ENCODE results near the gene DPM2.

DPM2 gene

GRCh38 chr9:127958728-127959127, 21.1 kb upstream of the DPM2 start:
- no peak for DNase-seq (ENCODE audit: low spot score)
- in situ Hi-C loops (cut with MboI; ENCODE audit: low sequenced_read_pairs, unreplicated experiment) = no loop called here
- TF ChIP-seq CTCF (IDR thresholded peaks at IDR 0.05; ENCODE audit: borderline replicate concordance, control extremely low read depth, extremely low read depth, insufficient read depth, missing control alignments) = no peak

DNA sequence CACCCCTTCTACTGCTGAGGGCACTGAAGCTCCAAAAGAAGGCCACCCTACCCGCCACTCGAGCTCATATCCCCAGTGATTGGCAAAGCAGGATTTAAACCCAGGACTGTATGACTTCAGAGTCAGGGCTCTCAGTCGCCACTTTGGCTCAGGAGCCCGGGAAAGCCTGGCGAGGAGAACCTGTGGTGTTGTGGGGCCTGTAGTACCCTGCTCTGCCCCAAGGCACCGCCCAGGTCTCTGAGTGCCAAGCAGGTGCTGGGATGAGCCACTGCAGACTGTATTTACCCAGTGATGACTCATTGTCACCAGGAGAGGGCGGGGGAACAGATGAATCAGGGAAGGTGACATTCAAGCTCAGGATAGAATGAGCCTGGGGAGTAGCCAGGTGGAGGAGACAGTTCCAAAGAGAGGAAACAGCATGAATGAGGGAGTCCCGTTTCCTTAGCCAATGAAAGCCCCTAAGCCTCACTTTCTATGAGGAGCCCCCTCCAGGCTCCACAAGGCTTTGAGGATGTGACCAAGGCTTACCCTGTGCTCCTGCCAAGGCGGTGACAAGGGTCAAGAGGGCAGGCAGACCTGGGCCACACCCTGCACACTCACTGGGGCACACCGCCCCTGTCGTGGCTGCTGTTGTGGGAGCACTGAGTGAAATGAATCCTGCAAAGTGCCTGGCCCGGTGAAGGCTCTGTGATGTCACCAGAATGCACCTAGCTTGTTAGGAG, 17.8 kb upstream of the DPM2 start:
- peak; percentile 85 for DNase-seq (ENCODE audit: low spot score)
- in situ Hi-C loops (cut with MboI; ENCODE audit: low sequenced_read_pairs, unreplicated experiment) = no loop called here
- TF ChIP-seq CTCF (IDR thresholded peaks at IDR 0.05; ENCODE audit: borderline replicate concordance, control extremely low read depth, extremely low read depth, insufficient read depth, missing control alignments) = peak; percentile 36

GRCh38 chr9:127954831-127955293, 17.2 kb upstream of the DPM2 start:
- in situ Hi-C loops (cut with MboI; ENCODE audit: low sequenced_read_pairs, unreplicated experiment) = no loop called here
- no peak for DNase-seq (ENCODE audit: low spot score)
- TF ChIP-seq CTCF (IDR thresholded peaks at IDR 0.05; ENCODE audit: borderline replicate concordance, control extremely low read depth, extremely low read depth, insufficient read depth, missing control alignments) = no peak

DNA sequence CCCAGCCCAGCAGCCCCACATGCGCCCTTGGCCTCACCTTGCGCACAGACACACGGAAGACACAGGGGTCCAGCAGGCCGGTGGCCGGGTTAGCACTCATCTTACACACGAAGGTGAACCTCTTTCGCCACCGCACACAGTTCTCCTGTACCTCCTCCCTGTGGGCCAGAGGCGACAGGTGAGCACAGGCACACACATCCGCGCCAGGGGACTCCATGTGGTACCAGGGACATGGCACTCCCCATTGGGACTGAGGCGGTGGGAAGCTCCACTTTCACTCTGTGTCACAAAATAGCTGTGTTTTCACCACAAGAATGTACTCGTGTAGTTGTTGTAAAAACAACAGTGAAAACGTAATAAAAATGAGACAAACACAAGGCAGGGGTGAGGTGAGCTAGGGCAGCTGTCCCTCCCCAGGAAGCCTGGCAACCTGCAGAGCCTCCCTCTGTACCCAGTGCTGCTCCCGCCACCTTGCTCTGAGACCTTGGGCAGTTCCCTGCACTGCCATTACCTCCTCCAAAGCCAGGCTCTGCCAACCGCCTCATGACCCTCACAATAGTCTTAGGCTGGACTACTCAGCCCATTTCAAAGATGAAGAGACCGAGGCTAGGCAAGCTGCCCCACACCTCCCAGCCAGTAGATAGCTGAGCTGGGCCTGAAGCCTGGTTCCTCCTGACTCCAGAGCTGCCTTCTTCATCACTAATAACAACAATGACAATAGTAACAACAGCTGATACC, 16.3 kb upstream of the DPM2 start:
- TF ChIP-seq CTCF (IDR thresholded peaks at IDR 0.05; ENCODE audit: borderline replicate concordance, control extremely low read depth, extremely low read depth, insufficient read depth, missing control alignments) = no peak
- in situ Hi-C loops (cut with MboI; ENCODE audit: low sequenced_read_pairs, unreplicated experiment) = no loop called here
- DNase-seq (ENCODE audit: low spot score) = no peak

DNA sequence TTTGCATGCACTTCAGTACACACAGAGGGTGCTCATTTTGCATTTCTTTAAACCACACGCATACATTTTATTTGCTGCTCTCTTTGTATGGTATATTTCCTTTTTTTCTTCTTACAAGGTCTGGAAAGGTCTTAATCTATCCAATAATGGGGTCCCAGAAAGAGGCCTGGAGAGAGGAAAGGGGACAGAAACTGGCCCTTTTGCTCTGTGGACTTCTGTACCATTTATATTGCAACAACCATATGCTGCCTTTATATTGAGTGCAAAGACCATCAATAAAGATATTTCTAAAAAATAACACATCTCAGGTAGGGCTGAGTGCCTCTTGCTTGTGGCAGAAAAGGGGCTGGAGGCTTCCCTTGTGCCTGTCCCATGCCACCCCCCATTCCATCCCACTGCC, 15.5 kb upstream of the DPM2 start:
- in situ Hi-C loops (cut with MboI; ENCODE audit: low sequenced_read_pairs, unreplicated experiment) = no loop called here
- no peak for DNase-seq (ENCODE audit: low spot score)
- TF ChIP-seq CTCF (IDR thresholded peaks at IDR 0.05; ENCODE audit: borderline replicate concordance, control extremely low read depth, extremely low read depth, insufficient read depth, missing control alignments) = no peak

- no peak for TF ChIP-seq CTCF (IDR thresholded peaks at IDR 0.05; ENCODE audit: borderline replicate concordance, control extremely low read depth, extremely low read depth, insufficient read depth, missing control alignments)
- in situ Hi-C loops (cut with MboI; ENCODE audit: low sequenced_read_pairs, unreplicated experiment) = no loop called here
- no peak for DNase-seq (ENCODE audit: low spot score)
These were observed 13.0 kb upstream of the DPM2 start for GRCh38 chr9:127950513-127951289.

Data from GM13976 (cell line).